ENCODE measurements around the gene GRIP2. TPM values are rescaled to one million over a fixed set of nuclear protein-coding genes. Genes with fewer than 3 reads are reported as not detected.
A peak's percentile ranks its signal among the peaks of the same experiment; 100 is the strongest.

Gene GRIP2
- total RNA-seq, 1 donor from 2014 or later, result 0.52 TPM

GRCh38 chr3:14481646-14482036 is 58.5 kb downstream of the GRIP2 start:
- Histone ChIP-seq H3K36me3 (peaks cover 90% of the 10 kb centered on the region), H3K9me3 (no peaks in the 10 kb centered on the region), H3K4me1 (no peaks in the 10 kb centered on the region), H3K27me3 (no peaks in the 10 kb centered on the region), H3K27ac (no peak overlapping the region), H3K4me3 (no peak overlapping the region)
- ATAC-seq (no peak), DNase-seq (no peak)
- intact Hi-C loops (cut with DNase I), result no loop called here
- no peak for TF ChIP-seq CTCF (IDR thresholded peaks at IDR 0.05)

- H3K27ac ChIP-seq, result no peak overlapping the region
- H3K36me3 ChIP-seq, result peaks cover 90% of the 10 kb centered on the region
- no peak for TF ChIP-seq CTCF (IDR thresholded peaks at IDR 0.05)
- no peak overlapping the region for H3K4me3 ChIP-seq
- DNase-seq, result no peak
- H3K9me3 ChIP-seq, result no peaks in the 10 kb centered on the region
- no peak for ATAC-seq
- H3K27me3 ChIP-seq, result no peaks in the 10 kb centered on the region
- H3K4me1 ChIP-seq, result no peaks in the 10 kb centered on the region
- intact Hi-C loops (cut with DNase I), result no loop called here
Measured at GRCh38 chr3:14481018-14481645, 59.0 kb downstream of the GRIP2 start.

GRCh38 chr3:14480207-14481017 is 59.7 kb downstream of the GRIP2 start:
- no peak overlapping the region for H3K4me3 ChIP-seq
- H3K36me3 ChIP-seq, result peaks cover 90% of the 10 kb centered on the region
- H3K4me1 ChIP-seq, result no peaks in the 10 kb centered on the region
- intact Hi-C loops (cut with DNase I), result no loop called here
- no peak for DNase-seq
- H3K27me3 ChIP-seq, result no peaks in the 10 kb centered on the region
- no peak for TF ChIP-seq CTCF (IDR thresholded peaks at IDR 0.05)
- no peak overlapping the region for H3K27ac ChIP-seq
- no peaks in the 10 kb centered on the region for H3K9me3 ChIP-seq
- ATAC-seq, result peak; percentile 81

- Histone ChIP-seq H3K4me1 (no peaks in the 10 kb centered on the region), H3K36me3 (peaks cover 88% of the 10 kb centered on the region), H3K4me3 (no peak overlapping the region), H3K9me3 (no peaks in the 10 kb centered on the region), H3K27me3 (no peaks in the 10 kb centered on the region), H3K27ac (no peak overlapping the region)
- no peak for DNase-seq
- intact Hi-C loops (cut with DNase I), result no loop called here
- no peak for TF ChIP-seq CTCF (IDR thresholded peaks at IDR 0.05)
- no peak for ATAC-seq
Measured at GRCh38 chr3:14479591-14479990, 60.6 kb downstream of the GRIP2 start.

- no peak for DNase-seq
- Histone ChIP-seq H3K27ac (no peak overlapping the region), H3K4me1 (no peaks in the 10 kb centered on the region), H3K27me3 (no peaks in the 10 kb centered on the region), H3K36me3 (peaks cover 83% of the 10 kb centered on the region), H3K4me3 (no peak overlapping the region), H3K9me3 (no peaks in the 10 kb centered on the region)
- no peak for TF ChIP-seq CTCF (IDR thresholded peaks at IDR 0.05)
- intact Hi-C loops (cut with DNase I), result no loop called here
- no peak for ATAC-seq
Measured at GRCh38 chr3:14478956-14479550, 61.1 kb downstream of the GRIP2 start.
